ENCODE measurements around the gene MXRA8.

GRCh38 chr1:1348420-1349255 lies 9.7 kb downstream of the MXRA8 start:
- TF ChIP-seq, protein P1, sequence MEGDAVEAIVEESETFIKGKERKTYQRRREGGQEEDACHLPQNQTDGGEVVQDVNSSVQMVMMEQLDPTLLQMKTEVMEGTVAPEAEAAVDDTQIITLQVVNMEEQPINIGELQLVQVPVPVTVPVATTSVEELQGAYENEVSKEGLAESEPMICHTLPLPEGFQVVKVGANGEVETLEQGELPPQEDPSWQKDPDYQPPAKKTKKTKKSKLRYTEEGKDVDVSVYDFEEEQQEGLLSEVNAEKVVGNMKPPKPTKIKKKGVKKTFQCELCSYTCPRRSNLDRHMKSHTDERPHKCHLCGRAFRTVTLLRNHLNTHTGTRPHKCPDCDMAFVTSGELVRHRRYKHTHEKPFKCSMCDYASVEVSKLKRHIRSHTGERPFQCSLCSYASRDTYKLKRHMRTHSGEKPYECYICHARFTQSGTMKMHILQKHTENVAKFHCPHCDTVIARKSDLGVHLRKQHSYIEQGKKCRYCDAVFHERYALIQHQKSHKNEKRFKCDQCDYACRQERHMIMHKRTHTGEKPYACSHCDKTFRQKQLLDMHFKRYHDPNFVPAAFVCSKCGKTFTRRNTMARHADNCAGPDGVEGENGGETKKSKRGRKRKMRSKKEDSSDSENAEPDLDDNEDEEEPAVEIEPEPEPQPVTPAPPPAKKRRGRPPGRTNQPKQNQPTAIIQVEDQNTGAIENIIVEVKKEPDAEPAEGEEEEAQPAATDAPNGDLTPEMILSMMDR (IDR thresholded peaks at IDR 0.05) = no peak
- no peak for TF ChIP-seq POLR2A (IDR thresholded peaks at IDR 0.05)
